ENCODE data around the gene LTC4S. TPM values are rescaled to one million over a fixed set of nuclear protein-coding genes. Genes with fewer than 3 reads are reported as not detected.

The LTC4S gene
- total and polyA plus RNA-seq, 2 experiments from 2014 or later, result 5.8 to 10.1 TPM

GRCh38 chr5:179772351-179772750 lies 21.4 kb upstream of the LTC4S start:
- Histone ChIP-seq H2AFZ (no peak overlapping the region), H3K4me2 (no peak overlapping the region), H3K4me1 (ENCODE audit: insufficient read depth) (no peaks in the 10 kb centered on the region), H3K4me3 (no peak overlapping the region), H3K79me2 (replicated peaks; ENCODE audit: insufficient read depth) (peaks cover 11% of the 10 kb centered on the region), H3K36me3 (ENCODE audit: insufficient read depth) (peaks cover 54% of the 10 kb centered on the region), H3F3A (replicated peaks; ENCODE audit: low read depth) (peaks cover 26% of the 10 kb centered on the region; the same call in 1 of the 2 replicates), H3K27ac (ENCODE audit: low read depth) (no peak overlapping the region), H3K27me3 (ENCODE audit: insufficient read depth) (no peaks in the 10 kb centered on the region), H4K20me1 (replicated peaks; ENCODE audit: insufficient read depth) (peaks cover 17% of the 10 kb centered on the region), H3K9me2 (ENCODE audit: insufficient read depth) (no peaks in the 10 kb centered on the region)
- H3K4me1 Mint-ChIP-seq, result no peaks in the 10 kb centered on the region; the same call in 2 of the 3 replicates
- peaks cover 82% of the 10 kb centered on the region for H3K36me3 Mint-ChIP-seq (ENCODE audit: low read depth)
- no peak overlapping the region for H3K27ac Mint-ChIP-seq
- TF ChIP-seq POLR2AphosphoS5 (IDR thresholded peaks at IDR 0.05; ENCODE audit: low read depth), result no peak
- no peak for TF ChIP-seq EZH2 (IDR thresholded peaks at IDR 0.05; ENCODE audit: low read depth, unreplicated experiment)
- TF ChIP-seq CTCF (conservative IDR thresholded peaks at IDR 0.05; ENCODE audit: low read depth in 2 of 2), result no peak
- peaks cover 8% of the 10 kb centered on the region for H3K27me3 Mint-ChIP-seq (ENCODE audit: insufficient read depth, low read depth, poor library complexity)
- ATAC-seq, result no peak
- no peaks in the 10 kb centered on the region for H3K9me3 Mint-ChIP-seq
- H3K4me3 Mint-ChIP-seq, result no peak overlapping the region
- no peak for DNase-seq (ENCODE audit: low spot score)

- Mint-ChIP-seq H3K27me3 (ENCODE audit: insufficient read depth, low read depth, poor library complexity) (peaks cover 10% of the 10 kb centered on the region), H3K36me3 (ENCODE audit: low read depth) (peaks cover 84% of the 10 kb centered on the region), H3K4me1 (no peaks in the 10 kb centered on the region; the same call in 2 of the 3 replicates), H3K27ac (no peak overlapping the region), H3K9me3 (no peaks in the 10 kb centered on the region), H3K4me3 (no peak overlapping the region)
- no peaks in the 10 kb centered on the region for H3K9me2 ChIP-seq (ENCODE audit: insufficient read depth)
- no peak overlapping the region for H2AFZ ChIP-seq
- no peaks in the 10 kb centered on the region for H3K27me3 ChIP-seq (ENCODE audit: insufficient read depth)
- H3K36me3 ChIP-seq (ENCODE audit: insufficient read depth), result peaks cover 59% of the 10 kb centered on the region
- ATAC-seq (no peak), DNase-seq (ENCODE audit: low spot score) (no peak)
- peaks cover 21% of the 10 kb centered on the region for H4K20me1 ChIP-seq (replicated peaks; ENCODE audit: insufficient read depth)
- no peak overlapping the region for H3K4me2 ChIP-seq
- peaks cover 5% of the 10 kb centered on the region; the same call in 1 of the 2 replicates for H3K79me2 ChIP-seq (replicated peaks; ENCODE audit: insufficient read depth)
- H3K27ac ChIP-seq (ENCODE audit: low read depth), result no peak overlapping the region
- no peak overlapping the region for H3K4me3 ChIP-seq
- H3F3A ChIP-seq (replicated peaks; ENCODE audit: low read depth), result peaks cover 17% of the 10 kb centered on the region; the same call in 1 of the 2 replicates
- no peaks in the 10 kb centered on the region for H3K4me1 ChIP-seq (ENCODE audit: insufficient read depth)
- no peak for TF ChIP-seq NANOG (IDR thresholded peaks at IDR 0.05; ENCODE audit: borderline replicate concordance)
- TF ChIP-seq JUNB (IDR thresholded peaks at IDR 0.05; ENCODE audit: unreplicated experiment), result no peak
- TF ChIP-seq ZNF114 (CRISPR knock-in tag; IDR thresholded peaks at IDR 0.05), result no peak
- TF ChIP-seq ZNF331 (CRISPR knock-in tag; IDR thresholded peaks at IDR 0.05; ENCODE audit: low read depth), result no peak
- TF ChIP-seq STAT1 (IDR thresholded peaks at IDR 0.05; ENCODE audit: unreplicated experiment), result no peak
- TF ChIP-seq EZH2phosphoT487 (IDR thresholded peaks at IDR 0.05; ENCODE audit: unreplicated experiment), result no peak
- no peak for TF ChIP-seq POLR2AphosphoS5 (IDR thresholded peaks at IDR 0.05; ENCODE audit: low read depth)
- TF ChIP-seq CREB1 (CRISPR knock-in tag; IDR thresholded peaks at IDR 0.05; ENCODE audit: low read depth), result no peak
- TF ChIP-seq, protein P1, sequence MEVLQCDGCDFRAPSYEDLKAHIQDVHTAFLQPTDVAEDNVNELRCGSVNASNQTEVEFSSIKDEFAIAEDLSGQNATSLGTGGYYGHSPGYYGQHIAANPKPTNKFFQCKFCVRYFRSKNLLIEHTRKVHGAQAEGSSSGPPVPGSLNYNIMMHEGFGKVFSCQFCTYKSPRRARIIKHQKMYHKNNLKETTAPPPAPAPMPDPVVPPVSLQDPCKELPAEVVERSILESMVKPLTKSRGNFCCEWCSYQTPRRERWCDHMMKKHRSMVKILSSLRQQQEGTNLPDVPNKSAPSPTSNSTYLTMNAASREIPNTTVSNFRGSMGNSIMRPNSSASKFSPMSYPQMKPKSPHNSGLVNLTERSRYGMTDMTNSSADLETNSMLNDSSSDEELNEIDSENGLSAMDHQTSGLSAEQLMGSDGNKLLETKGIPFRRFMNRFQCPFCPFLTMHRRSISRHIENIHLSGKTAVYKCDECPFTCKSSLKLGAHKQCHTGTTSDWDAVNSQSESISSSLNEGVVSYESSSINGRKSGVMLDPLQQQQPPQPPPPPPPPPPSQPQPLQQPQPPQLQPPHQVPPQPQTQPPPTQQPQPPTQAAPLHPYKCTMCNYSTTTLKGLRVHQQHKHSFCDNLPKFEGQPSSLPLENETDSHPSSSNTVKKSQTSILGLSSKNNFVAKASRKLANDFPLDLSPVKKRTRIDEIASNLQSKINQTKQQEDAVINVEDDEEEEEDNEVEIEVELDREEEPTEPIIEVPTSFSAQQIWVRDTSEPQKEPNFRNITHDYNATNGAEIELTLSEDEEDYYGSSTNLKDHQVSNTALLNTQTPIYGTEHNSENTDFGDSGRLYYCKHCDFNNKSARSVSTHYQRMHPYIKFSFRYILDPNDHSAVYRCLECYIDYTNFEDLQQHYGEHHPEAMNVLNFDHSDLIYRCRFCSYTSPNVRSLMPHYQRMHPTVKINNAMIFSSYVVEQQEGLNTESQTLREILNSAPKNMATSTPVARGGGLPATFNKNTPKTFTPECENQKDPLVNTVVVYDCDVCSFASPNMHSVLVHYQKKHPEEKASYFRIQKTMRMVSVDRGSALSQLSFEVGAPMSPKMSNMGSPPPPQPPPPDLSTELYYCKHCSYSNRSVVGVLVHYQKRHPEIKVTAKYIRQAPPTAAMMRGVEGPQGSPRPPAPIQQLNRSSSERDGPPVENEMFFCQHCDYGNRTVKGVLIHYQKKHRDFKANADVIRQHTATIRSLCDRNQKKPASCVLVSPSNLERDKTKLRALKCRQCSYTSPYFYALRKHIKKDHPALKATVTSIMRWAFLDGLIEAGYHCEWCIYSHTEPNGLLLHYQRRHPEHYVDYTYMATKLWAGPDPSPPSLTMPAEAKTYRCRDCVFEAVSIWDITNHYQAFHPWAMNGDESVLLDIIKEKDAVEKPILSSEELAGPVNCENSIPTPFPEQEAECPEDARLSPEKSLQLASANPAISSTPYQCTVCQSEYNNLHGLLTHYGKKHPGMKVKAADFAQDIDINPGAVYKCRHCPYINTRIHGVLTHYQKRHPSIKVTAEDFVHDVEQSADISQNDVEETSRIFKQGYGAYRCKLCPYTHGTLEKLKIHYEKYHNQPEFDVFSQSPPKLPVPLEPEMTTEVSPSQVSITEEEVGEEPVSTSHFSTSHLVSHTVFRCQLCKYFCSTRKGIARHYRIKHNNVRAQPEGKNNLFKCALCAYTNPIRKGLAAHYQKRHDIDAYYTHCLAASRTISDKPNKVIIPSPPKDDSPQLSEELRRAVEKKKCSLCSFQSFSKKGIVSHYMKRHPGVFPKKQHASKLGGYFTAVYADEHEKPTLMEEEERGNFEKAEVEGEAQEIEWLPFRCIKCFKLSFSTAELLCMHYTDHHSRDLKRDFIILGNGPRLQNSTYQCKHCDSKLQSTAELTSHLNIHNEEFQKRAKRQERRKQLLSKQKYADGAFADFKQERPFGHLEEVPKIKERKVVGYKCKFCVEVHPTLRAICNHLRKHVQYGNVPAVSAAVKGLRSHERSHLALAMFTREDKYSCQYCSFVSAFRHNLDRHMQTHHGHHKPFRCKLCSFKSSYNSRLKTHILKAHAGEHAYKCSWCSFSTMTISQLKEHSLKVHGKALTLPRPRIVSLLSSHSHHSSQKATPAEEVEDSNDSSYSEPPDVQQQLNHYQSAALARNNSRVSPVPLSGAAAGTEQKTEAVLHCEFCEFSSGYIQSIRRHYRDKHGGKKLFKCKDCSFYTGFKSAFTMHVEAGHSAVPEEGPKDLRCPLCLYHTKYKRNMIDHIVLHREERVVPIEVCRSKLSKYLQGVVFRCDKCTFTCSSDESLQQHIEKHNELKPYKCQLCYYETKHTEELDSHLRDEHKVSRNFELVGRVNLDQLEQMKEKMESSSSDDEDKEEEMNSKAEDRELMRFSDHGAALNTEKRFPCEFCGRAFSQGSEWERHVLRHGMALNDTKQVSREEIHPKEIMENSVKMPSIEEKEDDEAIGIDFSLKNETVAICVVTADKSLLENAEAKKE (CRISPR knock-in tag; IDR thresholded peaks at IDR 0.05), result no peak
- TF ChIP-seq, protein P2, sequence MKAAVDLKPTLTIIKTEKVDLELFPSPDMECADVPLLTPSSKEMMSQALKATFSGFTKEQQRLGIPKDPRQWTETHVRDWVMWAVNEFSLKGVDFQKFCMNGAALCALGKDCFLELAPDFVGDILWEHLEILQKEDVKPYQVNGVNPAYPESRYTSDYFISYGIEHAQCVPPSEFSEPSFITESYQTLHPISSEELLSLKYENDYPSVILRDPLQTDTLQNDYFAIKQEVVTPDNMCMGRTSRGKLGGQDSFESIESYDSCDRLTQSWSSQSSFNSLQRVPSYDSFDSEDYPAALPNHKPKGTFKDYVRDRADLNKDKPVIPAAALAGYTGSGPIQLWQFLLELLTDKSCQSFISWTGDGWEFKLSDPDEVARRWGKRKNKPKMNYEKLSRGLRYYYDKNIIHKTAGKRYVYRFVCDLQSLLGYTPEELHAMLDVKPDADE (IDR thresholded peaks at IDR 0.05), result no peak
Measured at GRCh38 chr5:179773686-179774040, 20.1 kb upstream of the LTC4S start.
